Measurements from ENCODE around the gene CDCA5.

CDCA5 gene

GRCh38 chr11:65040847-65041622, 42.8 kb downstream of the CDCA5 start, which contains the start of gene SAC3D1:
SAC3D1 (plus strand) TSS chr11:65041210; CDS start chr11:65041293, 83 bp downstream.
- peak; percentile 97 for DNase-seq

- no peak for DNase-seq
Observed at GRCh38 chr11:65040520-65040846, 43.4 kb downstream of the CDCA5 start.

GRCh38 chr11:65036931-65037330, 46.9 kb downstream of the CDCA5 start:
- DNase-seq = no peak

GRCh38 chr11:65035579-65035978, 48.3 kb downstream of the CDCA5 start:
- no peak for DNase-seq

GRCh38 chr11:65034423-65034822, 49.4 kb downstream of the CDCA5 start:
- no peak for DNase-seq

- DNase-seq = no peak
Observed at GRCh38 chr11:65032216-65032615, 51.6 kb downstream of the CDCA5 start.
